Stomach (tissue), 9 donors: ENCODE measurements around the gene PLCXD1. TPM values are rescaled to one million over a fixed set of nuclear protein-coding genes. Genes with fewer than 3 reads are reported as not detected.
A peak's percentile ranks its signal among the peaks of the same experiment; 100 is the strongest.

Experiments
- DNase-seq, 2 donors: peaks; one replicate each; pipeline versions ENCODE4 v3.0.0 to v3.0.0-alpha.2; 2013 to 2019
- H3K27ac ChIP-seq, 5 donors: fragments of 200-600 bp in 4 of 5; sonication (generic) in 4 of 5; one replicate each; pipeline ENCODE4 v1.5.1; 2013 to 2019; ENCODE audit warnings: mild to moderate bottlenecking in 1 of 5, moderate library complexity in 1 of 5
- H3K27me3 ChIP-seq, 3 donors: fragments of 200-600 bp; sonication (generic); one replicate each; pipeline ENCODE4 v1.5.1; 2017 to 2019; ENCODE audit warnings: mixed run types in 1 of 3
- H3K36me3 ChIP-seq, 4 donors: fragments of 200-600 bp; sonication (generic); 1 replicate in 3 of 4; 2 replicates in 1 of 4; pipeline ENCODE4 v1.5.1; 2016 to 2019
- H3K4me1 ChIP-seq, 4 donors: fragments of 200-600 bp; sonication (generic); one replicate each; pipeline ENCODE4 v1.5.1; 2016 to 2019
- H3K4me3 ChIP-seq, 4 donors: fragments of 200-600 bp; sonication (generic) in 3 of 4; one replicate each; pipeline ENCODE4 v1.5.1; 2016 to 2019; ENCODE audit warnings: mild to moderate bottlenecking in 1 of 4
- H3K9me3 ChIP-seq, 4 donors: fragments of 200-600 bp; sonication (generic); one replicate each; pipeline ENCODE4 v1.5.1; 2016 to 2019
- EP300 ChIP-seq: sonication (generic); formaldehyde crosslinking; IDR thresholded peaks from one replicate; pipeline ENCODE4 v1.6.1; 2017; ENCODE audit warnings: antibody characterized with exemption
- POLR2A ChIP-seq, 4 donors: fragments of 450-650 bp; IDR thresholded peaks; one replicate each; pipeline ENCODE4 v1.6.1; 2016; ENCODE audit warnings: antibody characterized with exemption in 4 of 4, control low read depth in 2 of 4, mild to moderate bottlenecking in 1 of 4, moderate library complexity in 1 of 4
- POLR2AphosphoS5 ChIP-seq, 3 donors: sonication (generic); formaldehyde crosslinking; IDR thresholded peaks; one replicate each; pipeline ENCODE4 v1.6.1; 2016; ENCODE audit warnings: antibody characterized with exemption in 3 of 3
- WGBS, 5 donors: extraction: QIAGEN DNeasy Blood & Tissue Kit in 3 of 5; methylation state at CpG; one replicate each; pipeline versions ENCODE4 v1.1.5 to v1.1.7; 2013 to 2018; 5-methylcytosine and 5-hydroxymethylcytosine counted together
- intact Hi-C: fragments of 100-400 bp; cut with DNase I; formaldehyde crosslinking; loops from one replicate; pipeline ENCODE4 v1.15.1; 2023; ENCODE audit warnings: low total_unique reads
- polyA plus RNA-seq, 3 donors: library from polyadenylated mRNA; stranded (reverse); fragments of 200-250 nt; gene quantifications; one replicate each; pipeline ENCODE4 v1.2.3, GENCODE V29; 2013
- total RNA-seq, 5 donors: library from RNA; depleted of rRNA; stranded (reverse); fragments of >200 nt; gene quantifications; one replicate each; pipeline versions ENCODE4 v1.1.0 to v1.2.3, GENCODE V29; 2014 to 2016
- TF ChIP-seq, protein P1 (sequence below), 7 experiments: fragments of 450-650 bp in 4 of 7; fragments of 200-600 bp in 3 of 7; sonication (generic) in 3 of 7; IDR thresholded peaks; one replicate each; pipeline ENCODE4 v1.5.1; 2016 to 2019; ENCODE audit warnings: antibody characterized with exemption in 7 of 7, control low read depth in 2 of 7, mild to moderate bottlenecking in 1 of 7
- donor health status: healthy with polysubstance abuse.
- donor health status: Bipolar disorder and iron deficiency.
- donor health status: healthy.

PLCXD1 gene
- total and polyA plus RNA-seq, 8 donors, result 8.4 to 114 (median 23.4) TPM

DNA sequence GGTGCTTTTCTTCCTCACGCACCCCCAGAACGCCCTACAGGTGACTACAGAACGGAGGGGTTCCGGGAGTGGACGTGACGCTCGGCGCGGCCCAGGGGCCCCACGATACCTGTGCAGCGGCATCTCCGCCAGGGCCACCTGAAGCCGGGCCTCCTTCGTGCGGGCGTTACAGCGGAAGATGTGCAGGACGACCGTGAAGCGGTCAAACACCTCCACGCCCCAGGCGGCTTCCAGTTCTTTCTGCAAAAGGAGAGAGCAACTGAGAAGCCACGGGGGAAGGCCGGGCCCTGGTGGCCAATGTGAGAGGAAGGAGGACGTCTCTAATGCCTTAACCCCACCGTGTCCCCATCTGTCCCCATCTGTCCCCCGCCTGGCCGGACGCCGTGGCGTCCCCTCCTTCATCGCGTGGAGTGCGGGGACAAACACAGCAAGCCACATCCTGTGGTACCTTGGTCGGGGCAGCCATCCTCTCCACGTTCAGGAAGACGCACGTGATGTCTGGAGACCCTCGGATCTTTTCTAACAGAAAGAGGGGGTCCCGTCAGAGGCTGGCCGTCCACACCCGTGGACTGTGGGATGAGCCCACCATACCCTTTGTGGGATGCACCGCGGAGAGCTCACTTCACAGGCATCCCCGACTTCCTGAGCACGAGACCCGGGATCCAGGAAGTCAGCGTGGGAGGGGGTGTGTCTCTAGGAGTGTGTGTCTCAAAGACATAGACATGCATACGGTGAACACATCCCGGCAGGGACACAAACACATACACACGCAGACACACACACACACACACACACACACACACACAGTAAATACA, 33.8 kb downstream of the PLCXD1 start:
- no peak for TF ChIP-seq POLR2AphosphoS5 (IDR thresholded peaks at IDR 0.05)
- TF ChIP-seq POLR2A (IDR thresholded peaks at IDR 0.05), result no peak
- TF ChIP-seq, protein P1, sequence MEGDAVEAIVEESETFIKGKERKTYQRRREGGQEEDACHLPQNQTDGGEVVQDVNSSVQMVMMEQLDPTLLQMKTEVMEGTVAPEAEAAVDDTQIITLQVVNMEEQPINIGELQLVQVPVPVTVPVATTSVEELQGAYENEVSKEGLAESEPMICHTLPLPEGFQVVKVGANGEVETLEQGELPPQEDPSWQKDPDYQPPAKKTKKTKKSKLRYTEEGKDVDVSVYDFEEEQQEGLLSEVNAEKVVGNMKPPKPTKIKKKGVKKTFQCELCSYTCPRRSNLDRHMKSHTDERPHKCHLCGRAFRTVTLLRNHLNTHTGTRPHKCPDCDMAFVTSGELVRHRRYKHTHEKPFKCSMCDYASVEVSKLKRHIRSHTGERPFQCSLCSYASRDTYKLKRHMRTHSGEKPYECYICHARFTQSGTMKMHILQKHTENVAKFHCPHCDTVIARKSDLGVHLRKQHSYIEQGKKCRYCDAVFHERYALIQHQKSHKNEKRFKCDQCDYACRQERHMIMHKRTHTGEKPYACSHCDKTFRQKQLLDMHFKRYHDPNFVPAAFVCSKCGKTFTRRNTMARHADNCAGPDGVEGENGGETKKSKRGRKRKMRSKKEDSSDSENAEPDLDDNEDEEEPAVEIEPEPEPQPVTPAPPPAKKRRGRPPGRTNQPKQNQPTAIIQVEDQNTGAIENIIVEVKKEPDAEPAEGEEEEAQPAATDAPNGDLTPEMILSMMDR (IDR thresholded peaks at IDR 0.05), result no peak
- no peak for TF ChIP-seq EP300
- Histone ChIP-seq H3K27ac (no peak overlapping the region), H3K9me3 (no peaks in the 10 kb centered on the region), H3K4me3 (no peak overlapping the region), H3K27me3 (no peaks in the 10 kb centered on the region), H3K36me3 (peaks cover 40 to 65% (median 63%) of the 10 kb centered on the region in 4 donors), H3K4me1 (peaks cover 6 to 29% (median 22%) of the 10 kb centered on the region in 4 donors)
- intact Hi-C loops, result no loop called here
- 88 to 93% (median 92%) methylated on average over 49 to 51 of the region's 51 CpGs for WGBS, 5 donors
- DNase-seq, result no peak

GRCh38 chrX:316351-317325, 35.5 kb downstream of the PLCXD1 start:
- Histone ChIP-seq H3K4me1 (peaks cover 16 to 40% (median 33%) of the 10 kb centered on the region in 4 donors), H3K27me3 (no peaks in the 10 kb centered on the region), H3K9me3 (no peaks in the 10 kb centered on the region), H3K36me3 (peaks cover 28 to 49% (median 47%) of the 10 kb centered on the region in 4 donors), H3K4me3 (peak overlapping the region in 1 of 4 donors; percentile 90), H3K27ac (peak overlapping the region in 3 of 5 donors; percentile 96 to 100 (median 97))
- intact Hi-C loops, result no loop called here
- 92 to 94% (median 92%) methylated on average over 40 to 50 of the region's 50 CpGs for WGBS, 5 donors
- TF ChIP-seq EP300 (no peak), POLR2AphosphoS5 (IDR thresholded peaks at IDR 0.05) (no peak), POLR2A (IDR thresholded peaks at IDR 0.05) (no peak)
- TF ChIP-seq, protein P1 (IDR thresholded peaks at IDR 0.05), result no peak
- DNase-seq, result no peak

DNA sequence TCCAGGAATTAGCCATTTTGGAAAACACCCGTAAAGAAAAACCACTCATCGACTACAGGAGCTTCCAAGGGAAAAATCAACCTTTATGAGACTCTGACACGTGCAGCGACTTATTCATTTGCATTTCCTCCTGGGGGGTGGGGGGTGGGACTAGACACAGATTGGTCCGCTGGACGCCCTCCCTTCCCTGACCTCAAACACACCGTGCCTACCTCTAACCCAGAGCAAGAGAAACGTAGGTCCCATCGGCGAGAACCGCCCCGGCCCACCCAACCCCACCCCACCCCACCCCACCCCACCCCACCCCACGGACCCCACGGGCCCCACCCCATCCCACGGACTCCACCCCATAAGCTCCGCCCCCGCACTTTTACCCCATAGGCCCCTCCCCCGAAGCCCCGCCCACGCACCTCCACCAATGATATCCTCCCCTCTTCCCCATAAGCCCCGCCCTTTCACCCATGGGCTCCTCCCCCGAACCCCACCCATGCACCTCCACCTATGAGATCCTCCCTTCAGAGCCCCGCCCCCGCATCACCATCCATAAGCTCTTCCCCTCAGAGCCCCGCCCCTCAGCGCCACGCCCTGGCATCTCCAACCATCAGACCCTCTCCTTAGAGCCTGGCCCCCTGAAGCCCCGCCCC, 36.4 kb downstream of the PLCXD1 start:
- Histone ChIP-seq H3K4me3 (peak overlapping the region; percentile 80 to 97 (median 90)), H3K4me1 (peaks cover 16 to 40% (median 33%) of the 10 kb centered on the region in 4 donors), H3K9me3 (no peaks in the 10 kb centered on the region), H3K27me3 (no peaks in the 10 kb centered on the region), H3K36me3 (peaks cover 21 to 40% (median 38%) of the 10 kb centered on the region in 4 donors), H3K27ac (peak overlapping the region; percentile 69 to 100 (median 96))
- DNase-seq, result no peak
- WGBS, 5 donors, result 45 to 55% (median 51%) methylated on average over 14 to 28 of the region's 28 CpGs
- intact Hi-C loops, result no loop called here
- no peak for TF ChIP-seq POLR2AphosphoS5 (IDR thresholded peaks at IDR 0.05)
- TF ChIP-seq POLR2A (IDR thresholded peaks at IDR 0.05), result no peak
- TF ChIP-seq EP300, result no peak
- TF ChIP-seq, protein P1 (IDR thresholded peaks at IDR 0.05), result no peak
